Peyer's patch (tissue), 4 donors: ENCODE results near the gene CLEC16A. TPM values are rescaled to one million over a fixed set of nuclear protein-coding genes. Genes with fewer than 3 reads are reported as not detected.

Experiments
- DNase-seq, 3 donors: peaks; one replicate each; pipeline ENCODE4 v3.0.0-alpha.2; 2017 to 2019
- H3K27ac ChIP-seq, 4 donors: fragments of 200-600 bp; sonication (generic); one replicate each; pipeline ENCODE4 v1.5.1; 2016 to 2019
- H3K27me3 ChIP-seq, 2 donors: fragments of 200-600 bp; sonication (generic); one replicate each; pipeline ENCODE4 v1.5.1; 2019
- H3K36me3 ChIP-seq, 3 donors: fragments of 200-600 bp; sonication (generic); one replicate each; pipeline ENCODE4 v1.5.1; 2016 to 2019
- H3K4me1 ChIP-seq, 4 donors: fragments of 200-600 bp; sonication (generic); one replicate each; pipeline ENCODE4 v1.5.1; 2016 to 2019
- H3K4me3 ChIP-seq, 4 donors: fragments of 200-600 bp; sonication (generic); 1 replicate in 3 of 4; 2 replicates in 1 of 4; pipeline ENCODE4 v1.5.1; 2016 to 2019; ENCODE audit warnings: mild to moderate bottlenecking in 1 of 4
- H3K9me3 ChIP-seq, 4 donors: fragments of 200-600 bp; sonication (generic); one replicate each; pipeline ENCODE4 v1.5.1; 2016 to 2019; ENCODE audit warnings: mild to moderate bottlenecking in 1 of 4
- POLR2A ChIP-seq, 2 donors: fragments of 450-650 bp; IDR thresholded peaks; one replicate each; pipeline ENCODE4 v1.5.1; 2017; ENCODE audit warnings: antibody characterized with exemption in 2 of 2, mild to moderate bottlenecking in 2 of 2, moderate library complexity in 2 of 2
- total RNA-seq, 4 donors: library from RNA; depleted of rRNA; stranded (reverse); fragments of >200 nt; gene quantifications; one replicate each; pipeline ENCODE4 v1.1.0, GENCODE V29; 2016
- TF ChIP-seq, protein P1 (sequence below), 6 experiments: fragments of 450-650 bp in 4 of 6; fragments of 200-600 bp in 2 of 6; sonication (generic) in 1 of 6; IDR thresholded peaks; one replicate each; pipeline ENCODE4 v1.5.1; 2017 to 2019; ENCODE audit warnings: antibody characterized with exemption in 6 of 6, mild to moderate bottlenecking in 3 of 6, moderate library complexity in 1 of 6

The CLEC16A gene
- total RNA-seq, 4 donors from 2014 or later, result 37.8 to 139 (median 64.3) TPM

DNA sequence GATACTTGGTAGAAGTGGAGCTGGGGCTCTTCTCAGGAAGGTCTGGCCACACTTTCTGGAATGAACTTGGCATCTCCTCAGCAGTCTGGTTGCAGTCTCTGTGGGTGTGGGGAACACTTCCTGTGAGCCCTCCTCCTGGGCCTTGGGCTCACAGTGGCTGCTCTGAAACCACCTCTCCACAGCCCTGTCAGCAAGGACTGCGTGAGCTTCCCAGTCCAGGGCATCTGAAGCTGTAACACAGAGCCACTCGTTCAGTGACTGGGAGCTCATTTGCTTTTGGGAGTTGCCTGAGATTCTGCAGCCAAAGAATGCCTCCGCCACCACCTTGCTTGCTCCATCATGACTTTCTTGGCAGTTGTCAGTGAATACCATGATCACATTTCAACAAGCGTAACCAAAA, 60.0 kb downstream of the CLEC16A start:
- no peaks in the 10 kb centered on the region for H3K4me1 ChIP-seq
- no peak overlapping the region for H3K4me3 ChIP-seq
- TF ChIP-seq, protein P1, sequence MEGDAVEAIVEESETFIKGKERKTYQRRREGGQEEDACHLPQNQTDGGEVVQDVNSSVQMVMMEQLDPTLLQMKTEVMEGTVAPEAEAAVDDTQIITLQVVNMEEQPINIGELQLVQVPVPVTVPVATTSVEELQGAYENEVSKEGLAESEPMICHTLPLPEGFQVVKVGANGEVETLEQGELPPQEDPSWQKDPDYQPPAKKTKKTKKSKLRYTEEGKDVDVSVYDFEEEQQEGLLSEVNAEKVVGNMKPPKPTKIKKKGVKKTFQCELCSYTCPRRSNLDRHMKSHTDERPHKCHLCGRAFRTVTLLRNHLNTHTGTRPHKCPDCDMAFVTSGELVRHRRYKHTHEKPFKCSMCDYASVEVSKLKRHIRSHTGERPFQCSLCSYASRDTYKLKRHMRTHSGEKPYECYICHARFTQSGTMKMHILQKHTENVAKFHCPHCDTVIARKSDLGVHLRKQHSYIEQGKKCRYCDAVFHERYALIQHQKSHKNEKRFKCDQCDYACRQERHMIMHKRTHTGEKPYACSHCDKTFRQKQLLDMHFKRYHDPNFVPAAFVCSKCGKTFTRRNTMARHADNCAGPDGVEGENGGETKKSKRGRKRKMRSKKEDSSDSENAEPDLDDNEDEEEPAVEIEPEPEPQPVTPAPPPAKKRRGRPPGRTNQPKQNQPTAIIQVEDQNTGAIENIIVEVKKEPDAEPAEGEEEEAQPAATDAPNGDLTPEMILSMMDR (IDR thresholded peaks at IDR 0.05), result no peak
- no peak for TF ChIP-seq POLR2A (IDR thresholded peaks at IDR 0.05)
- H3K36me3 ChIP-seq, result peaks cover 0 to 13% (median 0%) of the 10 kb centered on the region in 3 donors
- H3K27ac ChIP-seq, result peak overlapping the region in 1 of 4 donors; percentile 9
- no peak for DNase-seq
- no peaks in the 10 kb centered on the region for H3K27me3 ChIP-seq
- no peaks in the 10 kb centered on the region for H3K9me3 ChIP-seq

DNA sequence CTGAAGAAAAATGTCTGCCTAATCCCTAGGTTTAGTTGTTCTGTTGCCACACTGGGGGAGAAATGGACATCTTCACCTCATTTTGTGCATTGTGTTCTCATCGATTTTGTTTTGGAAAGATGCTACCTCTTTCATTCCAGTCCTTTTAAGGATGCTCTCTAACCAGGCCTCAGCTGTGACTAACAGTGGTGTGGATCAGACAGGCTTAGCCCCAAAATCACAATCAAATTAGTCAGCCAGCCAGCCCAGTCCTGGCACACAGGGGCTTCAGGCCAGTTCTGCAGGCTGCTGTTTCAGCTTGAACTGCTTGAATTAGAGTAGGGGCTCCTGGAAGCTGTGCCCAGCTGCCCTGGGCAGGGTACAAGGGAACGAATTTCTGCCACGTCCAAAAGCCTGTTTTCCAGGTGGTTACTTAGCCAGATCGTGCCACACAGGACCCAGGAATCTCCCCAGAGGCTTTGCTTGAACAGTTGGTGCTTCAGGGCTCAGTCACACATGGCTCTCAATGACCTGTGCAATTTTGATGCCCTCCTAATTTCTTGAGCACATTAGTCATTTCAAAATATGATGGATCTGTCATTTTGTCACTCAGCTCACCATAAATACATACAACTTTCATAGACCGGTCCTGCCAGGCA, 60.7 kb downstream of the CLEC16A start:
- Histone ChIP-seq H3K27ac (no peak overlapping the region), H3K36me3 (peaks cover 0 to 17% (median 0%) of the 10 kb centered on the region in 3 donors), H3K9me3 (no peaks in the 10 kb centered on the region), H3K4me1 (no peaks in the 10 kb centered on the region), H3K27me3 (no peaks in the 10 kb centered on the region), H3K4me3 (no peak overlapping the region)
- no peak for DNase-seq
- no peak for TF ChIP-seq POLR2A (IDR thresholded peaks at IDR 0.05)
- TF ChIP-seq, protein P1 (IDR thresholded peaks at IDR 0.05), result no peak

DNA sequence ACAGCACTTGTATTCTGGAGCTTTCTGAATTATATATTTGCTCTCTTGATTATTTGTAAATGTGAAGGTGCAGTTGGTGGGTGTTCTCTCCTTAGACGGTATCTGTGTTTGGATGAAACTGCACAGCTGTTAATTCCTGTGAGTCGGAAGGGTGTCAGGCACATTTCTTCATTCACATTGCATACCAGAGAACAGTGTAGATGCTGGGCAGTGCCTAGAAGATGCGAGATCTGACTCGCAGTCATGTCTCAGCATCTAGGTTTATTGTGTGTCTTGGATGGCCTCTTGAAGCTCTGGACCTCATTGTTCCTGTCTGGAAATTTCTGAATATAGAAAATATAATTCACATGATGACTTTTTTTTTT, 61.2 kb downstream of the CLEC16A start:
- no peak for DNase-seq
- no peak overlapping the region for H3K4me3 ChIP-seq
- no peaks in the 10 kb centered on the region for H3K4me1 ChIP-seq
- no peak overlapping the region for H3K27ac ChIP-seq
- H3K27me3 ChIP-seq, result no peaks in the 10 kb centered on the region
- no peaks in the 10 kb centered on the region for H3K9me3 ChIP-seq
- TF ChIP-seq, protein P1 (IDR thresholded peaks at IDR 0.05), result no peak
- no peak for TF ChIP-seq POLR2A (IDR thresholded peaks at IDR 0.05)
- H3K36me3 ChIP-seq, result peaks cover 0 to 17% (median 0%) of the 10 kb centered on the region in 3 donors

DNA sequence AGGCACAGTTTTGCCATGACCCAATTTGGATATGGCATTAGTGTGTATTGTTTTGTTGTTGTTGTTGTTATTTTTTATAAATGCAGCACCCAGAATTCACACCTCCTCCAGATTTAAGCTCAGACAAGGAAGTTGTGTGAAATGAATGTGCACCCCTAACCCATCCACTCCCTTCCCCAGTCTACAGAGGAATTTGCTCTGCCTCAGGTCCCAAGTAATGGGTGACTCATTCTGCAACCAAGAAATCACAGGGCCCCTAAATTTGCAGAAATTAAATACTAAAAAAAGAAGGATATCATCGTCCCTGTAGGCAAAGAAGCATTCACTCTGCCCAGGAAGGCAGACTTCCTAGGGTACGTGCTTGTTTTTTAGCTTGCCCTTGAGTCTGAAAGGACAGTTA, 62.3 kb downstream of the CLEC16A start:
- Histone ChIP-seq H3K36me3 (peaks cover 0 to 17% (median 0%) of the 10 kb centered on the region in 3 donors), H3K27ac (no peak overlapping the region), H3K9me3 (no peaks in the 10 kb centered on the region)

DNA sequence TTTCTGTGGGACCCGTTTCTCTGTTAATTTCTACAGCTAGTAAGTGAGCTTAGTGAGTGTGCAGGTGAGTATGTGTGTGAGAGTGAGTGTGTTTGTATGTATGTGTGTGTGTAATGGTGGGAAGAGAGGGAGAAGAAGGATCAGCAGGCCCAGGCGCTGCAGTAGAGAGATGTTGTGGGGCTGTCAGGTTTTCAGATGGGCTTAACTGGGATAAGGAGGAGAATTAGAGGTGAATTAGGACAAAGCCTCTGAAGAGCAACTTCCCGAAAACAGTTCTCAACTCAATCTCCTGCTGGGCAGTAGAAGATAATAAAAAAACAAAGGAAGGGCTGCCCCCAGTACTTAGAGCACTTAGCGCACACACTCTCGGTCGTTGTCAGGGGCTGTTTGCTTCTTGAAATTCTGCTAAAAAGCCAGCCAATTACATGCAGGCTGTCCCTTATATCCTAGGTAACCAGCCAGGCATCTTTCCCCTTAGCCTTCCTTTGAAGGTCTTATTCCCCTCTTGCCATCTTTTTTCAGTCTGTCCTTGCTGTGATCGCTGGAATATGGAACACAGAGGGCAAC, 63.4 kb downstream of the CLEC16A start:
- TF ChIP-seq, protein P1 (IDR thresholded peaks at IDR 0.05), result no peak
- TF ChIP-seq POLR2A (IDR thresholded peaks at IDR 0.05), result no peak
- peaks cover 0 to 16% (median 0%) of the 10 kb centered on the region in 3 donors for H3K36me3 ChIP-seq
- H3K4me1 ChIP-seq, result no peaks in the 10 kb centered on the region
- no peaks in the 10 kb centered on the region for H3K9me3 ChIP-seq
- no peak overlapping the region for H3K27ac ChIP-seq
- H3K4me3 ChIP-seq, result no peak overlapping the region
- no peaks in the 10 kb centered on the region for H3K27me3 ChIP-seq
- no peak for DNase-seq

More for the DNA sequence above, 62.3 kb downstream of the CLEC16A start:
- H3K4me3 ChIP-seq, result no peak overlapping the region
- H3K27me3 ChIP-seq, result no peaks in the 10 kb centered on the region
- TF ChIP-seq POLR2A (IDR thresholded peaks at IDR 0.05), result no peak
- TF ChIP-seq, protein P1 (IDR thresholded peaks at IDR 0.05), result no peak
- DNase-seq, result no peak
- H3K4me1 ChIP-seq, result no peaks in the 10 kb centered on the region
